Spleen (tissue), 7 donors: ENCODE results near the gene OLA1.

ENCODE experiments used
- POLR2A ChIP-seq, 3 donors: fragments of 450-650 bp; IDR thresholded peaks; one replicate each; pipeline ENCODE4 v1.5.1; 2017; ENCODE audit warnings: antibody characterized with exemption in 3 of 3, mild to moderate bottlenecking in 1 of 3
- POLR2AphosphoS5 ChIP-seq, 3 donors: sonication (generic); formaldehyde crosslinking; IDR thresholded peaks; one replicate each; pipeline ENCODE4 v1.5.1; 2017; ENCODE audit warnings: antibody characterized with exemption in 3 of 3
- TF ChIP-seq, protein P1 (sequence below), 11 experiments: fragments of 200-600 bp in 7 of 11; fragments of 450-650 bp in 4 of 11; sonication (generic) in 4 of 11; IDR thresholded peaks in 8 of 11; conservative IDR thresholded peaks in 3 of 11; 1 replicate in 7 of 11; 2 replicates in 4 of 11; pipeline versions ENCODE4 v1.4.0 to v1.8.0; 2016 to 2021; ENCODE audit warnings: antibody characterized with exemption in 11 of 11, inconsistent platforms in 4 of 11, mild to moderate bottlenecking in 1 of 11
- donor health status: DM: no; HTN: no; CAD: no; lungs with moderate emphysema.
- donor health status: DM: no; HTN: no; CAD: no.
- donor health status: DM: no; HTN: no; CAD: no.

DNA sequence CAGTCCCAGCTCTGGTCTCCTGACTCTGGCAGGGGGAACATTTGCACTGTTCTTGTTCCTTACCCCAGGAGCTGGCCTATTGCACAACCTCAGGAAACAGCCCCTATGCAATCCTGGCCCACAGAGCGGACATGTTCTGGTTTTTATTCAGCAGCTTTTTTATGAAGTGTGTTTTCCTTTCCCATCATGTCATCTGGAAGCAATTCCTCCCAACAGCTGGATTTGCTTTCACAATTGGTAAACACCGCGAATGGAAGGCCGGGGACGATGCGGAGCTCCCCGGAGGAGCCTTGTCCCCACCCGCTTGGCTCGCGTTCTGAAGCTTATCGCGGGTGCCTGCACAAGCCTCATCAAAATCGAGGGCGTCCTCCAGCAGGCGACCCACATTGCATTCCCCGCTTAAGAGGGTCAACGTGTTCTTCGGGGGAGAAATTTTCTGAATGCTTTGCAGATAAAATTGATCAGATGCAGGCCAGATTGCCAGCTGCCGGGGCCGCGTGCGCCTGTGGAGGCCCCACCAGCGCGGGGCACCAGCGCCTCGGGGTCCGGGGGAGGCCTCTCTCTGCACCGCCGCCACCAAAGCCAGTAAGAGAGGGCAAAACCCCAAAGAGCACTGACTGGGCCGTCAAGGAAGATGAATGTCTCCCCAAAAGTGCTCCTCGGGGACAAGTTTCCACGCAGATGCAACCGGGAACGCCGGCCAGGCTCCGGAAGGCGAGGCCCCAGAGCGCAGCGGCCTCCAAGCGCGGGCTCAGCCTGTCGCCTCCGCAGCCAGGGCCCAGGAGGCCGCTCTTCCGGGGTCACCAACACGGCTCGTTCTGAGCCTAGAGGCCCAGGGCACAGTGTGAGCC lies 222.8 kb downstream of the OLA1 start:
- TF ChIP-seq, protein P1, sequence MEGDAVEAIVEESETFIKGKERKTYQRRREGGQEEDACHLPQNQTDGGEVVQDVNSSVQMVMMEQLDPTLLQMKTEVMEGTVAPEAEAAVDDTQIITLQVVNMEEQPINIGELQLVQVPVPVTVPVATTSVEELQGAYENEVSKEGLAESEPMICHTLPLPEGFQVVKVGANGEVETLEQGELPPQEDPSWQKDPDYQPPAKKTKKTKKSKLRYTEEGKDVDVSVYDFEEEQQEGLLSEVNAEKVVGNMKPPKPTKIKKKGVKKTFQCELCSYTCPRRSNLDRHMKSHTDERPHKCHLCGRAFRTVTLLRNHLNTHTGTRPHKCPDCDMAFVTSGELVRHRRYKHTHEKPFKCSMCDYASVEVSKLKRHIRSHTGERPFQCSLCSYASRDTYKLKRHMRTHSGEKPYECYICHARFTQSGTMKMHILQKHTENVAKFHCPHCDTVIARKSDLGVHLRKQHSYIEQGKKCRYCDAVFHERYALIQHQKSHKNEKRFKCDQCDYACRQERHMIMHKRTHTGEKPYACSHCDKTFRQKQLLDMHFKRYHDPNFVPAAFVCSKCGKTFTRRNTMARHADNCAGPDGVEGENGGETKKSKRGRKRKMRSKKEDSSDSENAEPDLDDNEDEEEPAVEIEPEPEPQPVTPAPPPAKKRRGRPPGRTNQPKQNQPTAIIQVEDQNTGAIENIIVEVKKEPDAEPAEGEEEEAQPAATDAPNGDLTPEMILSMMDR (IDR thresholded peaks at IDR 0.05 in 8 of 11, conservative IDR thresholded peaks at IDR 0.05 in 3 of 11), result no peak
- TF ChIP-seq POLR2AphosphoS5 (IDR thresholded peaks at IDR 0.05) (peak; percentile 54 to 76 (median 63)), POLR2A (IDR thresholded peaks at IDR 0.05) (peak in 1 of 3 donors; percentile 42)
